ENCODE data around the gene NDUFB3.

NDUFB3 gene

GRCh38 chr2:201130524-201131186, 58.9 kb downstream of the NDUFB3 start:
- DNase-seq, result peak; percentile 78

GRCh38 chr2:201132518-201132917, 60.7 kb downstream of the NDUFB3 start:
- no peak for DNase-seq
